Peyer's patch (tissue), 4 donors: Measurements from ENCODE around the gene ABHD17A. TPM values are rescaled to one million over a fixed set of nuclear protein-coding genes. Genes with fewer than 3 reads are reported as not detected.

Experiments
- DNase-seq, 3 donors: peaks; one replicate each; pipeline ENCODE4 v3.0.0-alpha.2; 2017 to 2019
- H3K27ac ChIP-seq, 4 donors: fragments of 200-600 bp; sonication (generic); one replicate each; pipeline ENCODE4 v1.5.1; 2016 to 2019
- H3K27me3 ChIP-seq, 2 donors: fragments of 200-600 bp; sonication (generic); one replicate each; pipeline ENCODE4 v1.5.1; 2019
- H3K36me3 ChIP-seq, 3 donors: fragments of 200-600 bp; sonication (generic); one replicate each; pipeline ENCODE4 v1.5.1; 2016 to 2019
- H3K4me1 ChIP-seq, 4 donors: fragments of 200-600 bp; sonication (generic); one replicate each; pipeline ENCODE4 v1.5.1; 2016 to 2019
- H3K4me3 ChIP-seq, 4 donors: fragments of 200-600 bp; sonication (generic); 1 replicate in 3 of 4; 2 replicates in 1 of 4; pipeline ENCODE4 v1.5.1; 2016 to 2019; ENCODE audit warnings: mild to moderate bottlenecking in 1 of 4
- H3K9me3 ChIP-seq, 4 donors: fragments of 200-600 bp; sonication (generic); one replicate each; pipeline ENCODE4 v1.5.1; 2016 to 2019; ENCODE audit warnings: mild to moderate bottlenecking in 1 of 4
- CTCF ChIP-seq, 6 experiments: fragments of 450-650 bp in 4 of 6; fragments of 200-600 bp in 2 of 6; sonication (generic) in 1 of 6; IDR thresholded peaks; one replicate each; pipeline ENCODE4 v1.5.1; 2017 to 2019; ENCODE audit warnings: antibody characterized with exemption in 6 of 6, mild to moderate bottlenecking in 3 of 6, moderate library complexity in 1 of 6
- POLR2A ChIP-seq, 2 donors: fragments of 450-650 bp; IDR thresholded peaks; one replicate each; pipeline ENCODE4 v1.5.1; 2017; ENCODE audit warnings: antibody characterized with exemption in 2 of 2, mild to moderate bottlenecking in 2 of 2, moderate library complexity in 2 of 2
- total RNA-seq, 4 donors: library from RNA; depleted of rRNA; stranded (reverse); fragments of >200 nt; gene quantifications; one replicate each; pipeline ENCODE4 v1.1.0, GENCODE V29; 2016

The ABHD17A gene
- total RNA-seq, 4 donors from 2014 or later, result 52.0 to 95.9 (median 68.4) TPM

- H3K4me1 ChIP-seq, result peaks cover 0 to 15% (median 2%) of the 10 kb centered on the region in 4 donors
- no peaks in the 10 kb centered on the region for H3K9me3 ChIP-seq
- TF ChIP-seq POLR2A (IDR thresholded peaks at IDR 0.05), result no peak
- no peak for TF ChIP-seq CTCF (IDR thresholded peaks at IDR 0.05)
- H3K27ac ChIP-seq, result no peak overlapping the region
- peaks cover 0 to 5% (median 0%) of the 10 kb centered on the region in 3 donors for H3K36me3 ChIP-seq
- no peak for DNase-seq
- H3K4me3 ChIP-seq, result no peak overlapping the region
- no peaks in the 10 kb centered on the region for H3K27me3 ChIP-seq
Observed at GRCh38 chr19:1833540-1833939, 51.8 kb downstream of the ABHD17A start.

- H3K36me3 ChIP-seq, result peaks cover 0 to 19% (median 0%) of the 10 kb centered on the region in 3 donors
- H3K27ac ChIP-seq, result no peak overlapping the region
- TF ChIP-seq CTCF (IDR thresholded peaks at IDR 0.05) (no peak), POLR2A (IDR thresholded peaks at IDR 0.05) (no peak)
- H3K4me1 ChIP-seq, result peaks cover 0 to 5% (median 0%) of the 10 kb centered on the region in 4 donors
- no peak for DNase-seq
- H3K27me3 ChIP-seq, result no peaks in the 10 kb centered on the region
- no peak overlapping the region for H3K4me3 ChIP-seq
- H3K9me3 ChIP-seq, result no peaks in the 10 kb centered on the region
Observed at GRCh38 chr19:1832046-1832663, 53.1 kb downstream of the ABHD17A start.

GRCh38 chr19:1830978-1831377, 54.3 kb downstream of the ABHD17A start:
- no peak overlapping the region for H3K4me3 ChIP-seq
- DNase-seq, result no peak
- H3K27me3 ChIP-seq, result no peaks in the 10 kb centered on the region
- peaks cover 0 to 12% (median 5%) of the 10 kb centered on the region in 4 donors for H3K4me1 ChIP-seq
- TF ChIP-seq POLR2A (IDR thresholded peaks at IDR 0.05), result no peak
- TF ChIP-seq CTCF (IDR thresholded peaks at IDR 0.05), result no peak
- H3K27ac ChIP-seq, result no peak overlapping the region
- peaks cover 0 to 22% (median 0%) of the 10 kb centered on the region in 3 donors for H3K36me3 ChIP-seq
- H3K9me3 ChIP-seq, result no peaks in the 10 kb centered on the region

- Histone ChIP-seq H3K9me3 (no peaks in the 10 kb centered on the region), H3K27me3 (no peaks in the 10 kb centered on the region), H3K36me3 (peaks cover 0 to 23% (median 0%) of the 10 kb centered on the region in 3 donors), H3K4me3 (no peak overlapping the region), H3K27ac (no peak overlapping the region), H3K4me1 (peaks cover 0 to 14% (median 7%) of the 10 kb centered on the region in 4 donors)
- DNase-seq, result no peak
- no peak for TF ChIP-seq CTCF (IDR thresholded peaks at IDR 0.05)
- TF ChIP-seq POLR2A (IDR thresholded peaks at IDR 0.05), result no peak
Observed at GRCh38 chr19:1830568-1830967, 54.7 kb downstream of the ABHD17A start.

GRCh38 chr19:1829958-1830357, 55.3 kb downstream of the ABHD17A start:
- no peak overlapping the region for H3K27ac ChIP-seq

More at GRCh38 chr19:1829958-1830357, 55.3 kb downstream of the ABHD17A start:
- H3K4me3 ChIP-seq, result no peak overlapping the region
- no peak for DNase-seq
- no peaks in the 10 kb centered on the region for H3K27me3 ChIP-seq
- H3K36me3 ChIP-seq, result peaks cover 0 to 29% (median 0%) of the 10 kb centered on the region in 3 donors
- TF ChIP-seq POLR2A (IDR thresholded peaks at IDR 0.05) (no peak), CTCF (IDR thresholded peaks at IDR 0.05) (no peak)
- H3K4me1 ChIP-seq, result peaks cover 0 to 14% (median 7%) of the 10 kb centered on the region in 4 donors
- H3K9me3 ChIP-seq, result no peaks in the 10 kb centered on the region
